Measurements from ENCODE around the gene KIF2C.

Gene KIF2C

GRCh38 chr1:44803312-44804095, 63.9 kb downstream of the KIF2C start:
- no peak overlapping the region for H3K4me3 ChIP-seq (ENCODE audit: low read depth, low read length)
- no peak for TF ChIP-seq CTCF (IDR thresholded peaks at IDR 0.05; ENCODE audit: borderline replicate concordance, insufficient read depth, low read depth, low read length)

DNA sequence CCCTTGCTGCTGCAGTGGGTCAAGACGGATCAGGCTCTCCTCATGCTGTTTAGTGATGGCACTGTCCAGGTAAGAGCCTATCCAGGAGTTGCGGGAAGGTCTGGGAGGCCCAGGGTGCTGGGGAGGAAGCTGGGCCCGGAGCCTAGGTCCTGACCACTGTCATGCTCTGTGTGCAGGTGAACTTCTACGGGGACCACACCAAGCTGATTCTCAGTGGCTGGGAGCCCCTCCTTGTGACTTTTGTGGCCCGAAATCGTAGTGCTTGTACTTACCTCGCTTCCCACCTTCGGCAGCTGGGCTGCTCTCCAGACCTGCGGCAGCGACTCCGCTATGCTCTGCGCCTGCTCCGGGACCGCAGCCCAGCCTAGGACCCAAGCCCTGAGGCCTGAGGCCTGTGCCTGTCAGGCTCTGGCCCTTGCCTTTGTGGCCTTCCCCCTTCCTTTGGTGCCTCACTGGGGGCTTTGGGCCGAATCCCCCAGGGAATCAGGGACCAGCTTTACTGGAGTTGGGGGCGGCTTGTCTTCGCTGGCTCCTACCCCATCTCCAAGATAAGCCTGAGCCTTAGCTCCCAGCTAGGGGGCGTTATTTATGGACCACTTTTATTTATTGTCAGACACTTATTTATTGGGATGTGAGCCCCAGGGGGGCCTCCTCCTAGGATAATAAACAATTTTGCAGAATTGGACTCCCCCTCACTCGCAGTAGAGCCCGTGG, 65.8 kb downstream of the KIF2C start:
- H3K4me3 ChIP-seq (ENCODE audit: low read depth, low read length) = no peak overlapping the region
- TF ChIP-seq CTCF (IDR thresholded peaks at IDR 0.05; ENCODE audit: borderline replicate concordance, insufficient read depth, low read depth, low read length) = no peak

- TF ChIP-seq CTCF (IDR thresholded peaks at IDR 0.05; ENCODE audit: borderline replicate concordance, insufficient read depth, low read depth, low read length) = no peak
- H3K4me3 ChIP-seq (ENCODE audit: low read depth, low read length) = no peak overlapping the region
Observed at GRCh38 chr1:44806025-44806703, 66.5 kb downstream of the KIF2C start.

- H3K4me3 ChIP-seq (ENCODE audit: low read depth, low read length) = no peak within 1 kb of the TSS
- no peak for TF ChIP-seq CTCF (IDR thresholded peaks at IDR 0.05; ENCODE audit: borderline replicate concordance, insufficient read depth, low read depth, low read length)
Observed at GRCh38 chr1:44806704-44807363, 67.2 kb downstream of the KIF2C start, which contains the start of gene DYNLT4. Gene DYNLT4 (minus strand): TSS chr1:44807351. CDS start chr1:44806668, 683 bp downstream.

DNA sequence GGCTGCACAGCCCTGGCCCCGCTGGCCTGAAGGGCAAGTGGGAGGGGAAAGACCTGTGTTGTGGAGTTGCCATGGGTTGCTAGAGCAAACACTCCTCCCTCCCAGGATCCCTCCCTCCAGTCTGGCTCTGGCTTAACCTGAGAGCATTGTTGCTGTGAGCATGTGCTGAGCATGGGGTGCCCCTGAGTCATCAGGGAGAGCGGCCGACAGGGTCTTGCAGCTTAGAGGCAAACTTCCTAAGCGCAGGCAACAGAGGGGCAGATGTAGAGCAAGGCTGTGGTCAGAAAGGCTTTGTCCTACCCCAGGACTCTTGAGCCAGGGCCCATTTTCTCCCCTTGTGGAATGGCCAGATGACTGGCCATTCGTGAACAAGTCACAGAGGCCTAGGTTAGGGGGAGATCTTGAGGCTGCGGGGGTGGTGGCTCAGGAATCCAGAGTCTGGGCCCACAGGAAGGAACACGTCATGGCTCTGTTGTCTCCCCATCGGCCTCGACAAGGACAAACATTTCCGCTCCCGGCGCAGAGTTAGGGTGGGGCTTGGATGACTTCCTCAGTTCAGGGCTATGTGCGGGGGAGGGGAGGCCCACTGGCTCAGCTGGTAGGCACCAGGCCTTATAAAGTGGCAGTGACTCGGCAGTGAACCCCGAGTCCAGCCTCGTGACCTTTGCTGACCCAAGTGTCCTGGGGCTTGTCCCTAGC, 67.9 kb downstream of the KIF2C start:
- no peak for TF ChIP-seq CTCF (IDR thresholded peaks at IDR 0.05; ENCODE audit: borderline replicate concordance, insufficient read depth, low read depth, low read length)
- no peak overlapping the region for H3K4me3 ChIP-seq (ENCODE audit: low read depth, low read length)
